Activated B cell treated with CpG ODN at 0.5 μM for 24 hours (primary cell): Measurements from ENCODE around the gene ITGA5. TPM values are rescaled to one million over a fixed set of nuclear protein-coding genes. Genes with fewer than 3 reads are reported as not detected.

Experiments used
- ATAC-seq: fragments of 200-7000 bp; cut with Tn5 transposase; one replicate; pipeline ENCODE4 v1.10.0; 2021; ENCODE audit warnings: low read depth, mild to moderate bottlenecking, moderate library complexity
- CTCF ChIA-PET: fragments of 350-600 bp; sonication (Branson Sonifier 250); formaldehyde crosslinking; loops from one replicate; lab custom pipeline; 2021; ENCODE audit warnings: antibody characterized with exemption; lab: Charles Lee
- POLR2A ChIA-PET: fragments of 350-600 bp; sonication (Branson Sonifier 250); formaldehyde crosslinking; loops from one replicate; lab custom pipeline; 2021; ENCODE audit warnings: antibody characterized with exemption; lab: Charles Lee
- DNase-seq: peaks from one replicate; pipeline ENCODE4 v3.0.0; 2022
- H3K27ac Mint-ChIP-seq: one replicate; pipeline ENCODE4 v1.8.0; 2020; ENCODE audit warnings: mixed read lengths
- H3K27me3 Mint-ChIP-seq: one replicate; pipeline ENCODE4 v1.8.0; 2021; ENCODE audit warnings: mixed read lengths
- H3K36me3 Mint-ChIP-seq: one replicate; pipeline ENCODE4 v1.8.0; 2021; ENCODE audit warnings: low read depth, mixed read lengths
- H3K4me1 Mint-ChIP-seq: one replicate; pipeline ENCODE4 v1.8.0; 2021; ENCODE audit warnings: mixed read lengths
- H3K4me3 Mint-ChIP-seq: one replicate; pipeline ENCODE4 v1.8.0; 2020; ENCODE audit warnings: mild to moderate bottlenecking, mixed read lengths
- H3K9me3 Mint-ChIP-seq: one replicate; pipeline ENCODE4 v1.8.0; 2020; ENCODE audit warnings: mixed read lengths
- intact Hi-C: fragments of 100-400 bp; cut with micrococcal nuclease; formaldehyde crosslinking; loops from one replicate; pipeline ENCODE4 v1.15.1; 2024
- total RNA-seq: library from RNA; stranded (reverse); gene quantifications from 2 replicates; pipeline ENCODE4 v1.2.3, GENCODE V29; 2022
- TF ChIP-seq, protein P1 (sequence below): fragments of 200-600 bp; IDR thresholded peaks from one replicate; pipeline ENCODE4 v1.8.0; 2022; ENCODE audit warnings: antibody characterized with exemption, mild to moderate bottlenecking

Gene ITGA5
- total RNA-seq, 1 donor from 2014 or later, result 1.0 TPM

DNA sequence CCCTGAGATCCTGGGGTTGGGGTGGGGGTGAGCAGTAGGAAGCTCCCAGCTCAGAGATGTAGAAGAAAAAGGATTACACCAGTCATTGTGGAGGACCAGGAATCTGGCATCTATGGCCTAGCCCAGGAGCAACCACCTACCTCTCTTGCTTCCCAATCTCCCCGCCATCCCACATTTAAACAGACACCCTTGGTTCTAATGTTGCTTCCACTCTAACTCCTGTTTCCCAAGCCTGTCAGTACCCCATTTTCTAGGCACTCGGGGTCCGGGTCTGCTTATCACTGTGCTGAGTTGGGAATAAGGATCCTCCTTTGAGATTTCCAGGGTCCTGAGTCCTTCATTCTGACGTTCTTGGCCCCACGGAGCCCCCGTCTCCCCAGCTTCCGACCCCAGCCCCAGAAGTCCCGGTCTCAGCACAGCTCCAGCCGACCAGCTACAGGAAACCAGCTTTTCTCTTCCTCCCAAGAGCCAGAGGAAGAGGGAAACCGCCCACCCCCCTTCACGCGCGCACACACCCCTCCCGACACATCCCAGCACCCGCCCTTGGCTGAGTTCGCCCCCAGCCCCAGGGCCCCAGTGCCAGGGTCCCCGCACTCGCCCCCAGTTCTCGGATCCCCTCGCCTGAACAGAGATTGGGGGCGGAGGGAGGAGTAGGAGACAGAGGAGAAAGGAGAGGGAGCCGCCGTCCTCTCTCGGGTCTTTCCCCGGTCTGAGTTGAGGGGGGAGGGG lies 1.2 kb downstream of the ITGA5 start:
- Mint-ChIP-seq H3K9me3 (no peaks in the 10 kb centered on the region), H3K27me3 (peaks cover 16% of the 10 kb centered on the region), H3K36me3 (no peaks in the 10 kb centered on the region), H3K27ac (no peak overlapping the region), H3K4me3 (peak overlapping the region; percentile 83), H3K4me1 (peaks cover 67% of the 10 kb centered on the region)
- DNase-seq (no peak), ATAC-seq (no peak)
- CTCF ChIA-PET, result interaction anchor here (1.1 to 11.4 kb wide), 3 partner anchors 9 to 22 kb away, joined by 3 to 143 read pairs (median 3); no protein-coding TSS in a partner anchor
- intact Hi-C loops, result loop anchor here (10.0 kb wide), 1 partner anchor 147 kb away; no protein-coding TSS in a partner anchor
- POLR2A ChIA-PET, result interaction anchor here (0.5 to 0.6 kb wide), 3 partner anchors 73 to 131 kb away, joined by 3 to 8 read pairs (median 3); no protein-coding TSS in a partner anchor
- TF ChIP-seq, protein P1, sequence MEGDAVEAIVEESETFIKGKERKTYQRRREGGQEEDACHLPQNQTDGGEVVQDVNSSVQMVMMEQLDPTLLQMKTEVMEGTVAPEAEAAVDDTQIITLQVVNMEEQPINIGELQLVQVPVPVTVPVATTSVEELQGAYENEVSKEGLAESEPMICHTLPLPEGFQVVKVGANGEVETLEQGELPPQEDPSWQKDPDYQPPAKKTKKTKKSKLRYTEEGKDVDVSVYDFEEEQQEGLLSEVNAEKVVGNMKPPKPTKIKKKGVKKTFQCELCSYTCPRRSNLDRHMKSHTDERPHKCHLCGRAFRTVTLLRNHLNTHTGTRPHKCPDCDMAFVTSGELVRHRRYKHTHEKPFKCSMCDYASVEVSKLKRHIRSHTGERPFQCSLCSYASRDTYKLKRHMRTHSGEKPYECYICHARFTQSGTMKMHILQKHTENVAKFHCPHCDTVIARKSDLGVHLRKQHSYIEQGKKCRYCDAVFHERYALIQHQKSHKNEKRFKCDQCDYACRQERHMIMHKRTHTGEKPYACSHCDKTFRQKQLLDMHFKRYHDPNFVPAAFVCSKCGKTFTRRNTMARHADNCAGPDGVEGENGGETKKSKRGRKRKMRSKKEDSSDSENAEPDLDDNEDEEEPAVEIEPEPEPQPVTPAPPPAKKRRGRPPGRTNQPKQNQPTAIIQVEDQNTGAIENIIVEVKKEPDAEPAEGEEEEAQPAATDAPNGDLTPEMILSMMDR, result no peak

DNA sequence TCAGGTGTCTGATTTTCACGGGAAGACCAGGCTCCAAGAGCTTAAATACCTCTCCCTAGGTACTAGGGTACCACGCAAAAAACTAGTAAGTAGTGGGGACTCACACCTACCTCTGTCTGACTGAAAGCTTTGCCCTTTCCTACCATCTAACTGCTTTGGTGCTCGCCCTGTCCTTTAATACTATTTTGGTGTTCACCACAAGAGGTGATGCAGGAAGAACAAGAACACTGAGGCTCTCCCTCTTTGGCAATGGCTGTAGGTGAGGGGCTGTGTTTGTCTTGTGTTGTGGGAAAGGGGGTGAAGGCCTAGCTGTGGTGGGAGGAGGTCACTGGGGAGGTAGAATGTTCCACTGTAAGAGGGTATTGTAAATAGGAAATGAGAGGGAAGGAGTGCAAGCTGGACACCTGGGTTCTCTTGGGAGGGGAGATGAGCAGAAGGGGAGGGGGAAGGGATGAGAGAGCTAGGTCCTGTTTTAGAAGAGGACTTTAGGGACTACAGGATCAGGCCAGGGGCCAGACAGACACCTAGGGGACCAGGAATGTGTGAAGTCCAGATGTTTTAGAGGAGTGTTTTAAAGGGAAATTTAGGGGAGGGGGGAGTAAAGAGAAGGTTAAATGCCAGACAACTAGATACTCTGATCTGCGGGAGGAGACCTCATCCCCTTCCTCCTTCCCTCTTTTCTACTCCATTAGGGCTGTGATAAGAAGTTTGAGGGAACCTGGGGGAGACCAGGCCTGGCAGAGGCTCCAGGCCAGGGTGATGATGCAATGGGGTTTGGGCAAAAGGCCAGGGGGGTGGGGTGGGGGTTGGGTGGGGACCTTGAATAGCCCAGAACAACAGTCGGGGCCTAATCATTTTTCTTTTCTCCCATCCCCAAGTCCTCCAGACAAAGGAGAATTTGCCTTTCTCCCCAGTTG lies 2.1 kb downstream of the ITGA5 start:
- Mint-ChIP-seq H3K4me1 (peaks cover 76% of the 10 kb centered on the region), H3K36me3 (no peaks in the 10 kb centered on the region), H3K27me3 (peaks cover 14% of the 10 kb centered on the region), H3K4me3 (peak overlapping the region; percentile 83), H3K27ac (peak overlapping the region; percentile 1), H3K9me3 (no peaks in the 10 kb centered on the region)
- intact Hi-C loops, result loop anchor here (10.0 kb wide), 1 partner anchor 148 kb away; no protein-coding TSS in a partner anchor
- no peak for DNase-seq
- ATAC-seq, result no peak
- TF ChIP-seq, protein P1, result no peak
- ChIA-PET POLR2A (interaction anchor here (0.5 to 0.6 kb wide), 3 partner anchors 72 to 1267 kb away, joined by 3 to 8 read pairs (median 4); no protein-coding TSS in a partner anchor), CTCF (interaction anchor here (1.1 to 11.4 kb wide), 3 partner anchors 10 to 24 kb away, joined by 3 to 143 read pairs (median 3); no protein-coding TSS in a partner anchor)

DNA sequence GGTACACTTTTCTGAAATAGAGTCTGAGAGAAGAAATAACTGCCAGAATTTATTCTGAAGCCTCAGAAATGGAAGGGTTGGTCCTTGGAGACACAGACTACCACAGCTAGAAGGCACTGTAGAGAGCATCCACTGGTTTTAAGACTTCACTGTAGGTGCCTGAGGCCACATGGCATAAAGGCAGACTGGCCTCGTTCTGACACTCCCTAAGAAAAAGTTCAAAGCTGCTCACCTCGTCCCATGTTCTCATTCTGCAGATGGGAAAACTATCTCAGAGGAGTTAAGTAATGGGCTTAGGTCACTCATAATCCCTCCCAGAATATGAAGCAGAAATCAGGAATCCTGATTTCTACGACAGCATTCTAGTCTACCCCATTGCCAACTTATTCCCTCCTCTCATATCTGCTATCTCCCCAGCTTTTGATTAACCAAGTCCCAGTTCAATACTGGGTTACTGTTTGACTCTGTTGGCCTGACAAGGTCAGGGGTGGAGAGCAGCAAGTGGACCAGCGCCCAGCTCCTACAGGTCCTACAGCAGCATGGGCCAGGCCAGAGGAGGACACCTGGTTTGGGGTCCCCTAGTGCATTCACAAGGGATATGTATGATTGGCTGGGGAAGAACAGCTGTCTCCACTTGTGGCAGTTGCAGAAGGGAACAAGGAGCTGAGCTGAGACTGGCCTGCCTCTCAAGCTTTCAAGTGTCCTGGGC lies 3.7 kb downstream of the ITGA5 start:
- TF ChIP-seq, protein P1, result no peak
- Mint-ChIP-seq H3K9me3 (no peaks in the 10 kb centered on the region), H3K4me3 (no peak overlapping the region), H3K4me1 (peaks cover 78% of the 10 kb centered on the region), H3K36me3 (no peaks in the 10 kb centered on the region), H3K27ac (no peak overlapping the region), H3K27me3 (peaks cover 3% of the 10 kb centered on the region)
- ATAC-seq (no peak), DNase-seq (no peak)
- intact Hi-C loops, result loop anchor here (10.0 kb wide), 1 partner anchor 149 kb away; no protein-coding TSS in a partner anchor
- ChIA-PET POLR2A (interaction anchor here (0.6 kb wide), 1 partner anchor 56 kb away, joined by 8 read pairs; no protein-coding TSS in a partner anchor), CTCF (interaction anchor here (0.8 to 11.4 kb wide), 3 partner anchors 14 to 25 kb away, joined by 3 to 143 read pairs (median 3); no protein-coding TSS in a partner anchor)

DNA sequence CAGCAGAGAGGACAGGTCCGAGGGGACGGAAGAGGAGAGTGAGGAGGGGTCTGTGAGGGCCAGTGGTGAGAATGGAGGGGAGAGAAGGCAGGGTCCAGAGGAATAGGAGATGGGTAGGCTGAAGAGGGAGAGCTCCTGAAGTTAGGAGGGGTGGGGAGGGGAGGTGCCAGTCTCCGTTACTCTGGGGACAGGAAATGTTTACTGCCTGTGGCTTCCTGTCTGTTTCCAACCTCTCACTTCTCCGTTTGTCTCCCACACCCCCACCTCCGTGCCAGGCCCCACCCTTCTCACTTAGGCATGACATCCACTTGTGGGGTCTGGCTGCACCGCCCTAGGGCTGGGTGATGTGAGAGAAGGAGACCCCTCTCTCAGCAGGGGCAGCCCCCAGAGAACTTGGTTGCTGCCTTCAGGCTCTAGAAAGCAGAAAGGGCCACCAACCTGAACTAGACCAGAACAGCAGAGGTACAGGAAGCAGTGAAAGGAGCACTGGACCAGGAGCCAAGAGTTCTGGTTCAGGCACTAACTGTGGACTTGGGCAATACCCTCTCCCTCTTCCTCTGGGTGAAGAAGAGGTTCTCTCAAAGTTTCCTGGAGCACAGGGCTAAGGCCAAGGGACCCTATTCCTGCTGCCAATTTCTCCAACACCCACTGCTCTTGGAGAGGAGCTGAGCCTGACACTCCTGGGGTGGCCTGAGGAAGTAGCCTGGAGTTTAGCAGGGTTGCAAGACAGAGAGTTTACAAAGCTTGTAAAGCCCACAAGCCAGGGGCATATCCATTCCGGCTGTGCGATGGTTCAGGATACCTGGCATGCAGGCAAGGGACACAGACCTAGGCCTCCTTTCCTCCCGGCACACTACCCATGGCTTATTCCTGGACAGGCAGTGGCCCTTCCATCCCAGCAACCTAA lies 5.5 kb downstream of the ITGA5 start:
- ChIA-PET POLR2A (interaction anchor here (0.6 to 1.3 kb wide), 4 partner anchors 11 to 331 kb away, joined by 3 to 9 read pairs (median 4); partner anchors contain the start of gene NCKAP1L), CTCF (interaction anchor here (2.7 to 11.4 kb wide), 2 partner anchors 13 to 24 kb away, joined by 9 to 143 read pairs; no protein-coding TSS in a partner anchor)
- Mint-ChIP-seq H3K27ac (peak overlapping the region; percentile 59), H3K36me3 (no peaks in the 10 kb centered on the region), H3K4me1 (peaks cover 71% of the 10 kb centered on the region), H3K4me3 (peak overlapping the region; percentile 66), H3K9me3 (no peaks in the 10 kb centered on the region), H3K27me3 (no peaks in the 10 kb centered on the region)
- DNase-seq, result no peak
- TF ChIP-seq, protein P1, result no peak
- peak; percentile 81 for ATAC-seq
- intact Hi-C loops, result loop anchor here (1.0 to 10.0 kb wide), 3 partner anchors 8 to 151 kb away; no protein-coding TSS in a partner anchor
